H1 (cell line): Measurements from ENCODE around the gene CTNNBL1. TPM values are rescaled to one million over a fixed set of nuclear protein-coding genes. Genes with fewer than 3 reads are reported as not detected.

Experiments
- CTCF ChIA-PET: fragments of 300-600 bp; sonication (Branson Sonifier 250); formaldehyde crosslinking; loops from one replicate; lab custom pipeline; 2021; ENCODE audit not compliant: partially characterized antibody; lab: Charles Lee
- POLR2A ChIA-PET: fragments of 300-600 bp; sonication (Branson Sonifier 250); formaldehyde crosslinking; loops from one replicate; lab custom pipeline; 2021; ENCODE audit warnings: inconsistent platforms; ENCODE audit not compliant: partially characterized antibody; lab: Charles Lee
- DNase-seq, 2 experiments: peaks; one replicate each; pipeline versions ENCODE4 v3.0.0 to v3.0.0-alpha.2; 2010 to 2022; ENCODE audit warnings: low spot score in 2 of 2, low read depth in 1 of 2, mixed read lengths in 1 of 2
- FAIRE-seq: peaks from 2 replicates; lab custom pipeline; 2011; peaks lifted over from hg19 to GRCh38; lab: Jason Lieb, UNC
- H2AFZ ChIP-seq: 2 replicates; pipeline ENCODE4 v1.8.1; 2012; ENCODE audit warnings: low read length, inconsistent platforms
- H2AK5ac ChIP-seq: 2 replicates; pipeline ENCODE4 v1.6.1; 2013; ENCODE audit warnings: low read depth, low read length
- H2BK120ac ChIP-seq: replicated peaks from 2 replicates; pipeline ENCODE3; 2013; ENCODE audit warnings: low read depth, low read length, inconsistent platforms
- H2BK12ac ChIP-seq: 2 replicates; pipeline ENCODE4 v1.6.1; 2013; ENCODE audit warnings: low read depth, low read length
- H2BK15ac ChIP-seq: 2 replicates; pipeline ENCODE4 v1.6.1; 2013; ENCODE audit warnings: low read length
- H2BK20ac ChIP-seq: 2 replicates; pipeline ENCODE4 v1.6.1; 2013; ENCODE audit warnings: low read length
- H2BK5ac ChIP-seq: 2 replicates; pipeline ENCODE4 v1.6.1; 2013; ENCODE audit warnings: low read depth, low read length
- H3K14ac ChIP-seq: 2 replicates; pipeline ENCODE4 v1.6.1; 2013; ENCODE audit warnings: inconsistent platforms; ENCODE audit not compliant: insufficient read length
- H3K18ac ChIP-seq: 2 replicates; pipeline ENCODE4 v1.6.1; 2013; ENCODE audit warnings: low read length; ENCODE audit errors: extremely low read depth
- H3K23ac ChIP-seq: 2 replicates; pipeline ENCODE4 v1.6.1; 2013; ENCODE audit warnings: inconsistent platforms; ENCODE audit not compliant: insufficient read length
- H3K23me2 ChIP-seq: 2 replicates; pipeline ENCODE4 v1.6.1; 2013; ENCODE audit warnings: low read depth, low read length
- H3K27ac ChIP-seq: 2 replicates; pipeline ENCODE4 v1.6.1; 2011; ENCODE audit warnings: low read depth, low read length, inconsistent platforms
- H3K27me3 ChIP-seq, 4 experiments: replicated peaks in 1 of 4; 1 replicate in 1 of 4; 2 replicates in 3 of 4; pipeline versions ENCODE4 v1.6.1 to v1.8.1; 2011 to 2013; ENCODE audit warnings: low read length in 3 of 4, mild to moderate bottlenecking in 3 of 4, inconsistent platforms in 2 of 4, mixed read lengths in 2 of 4, moderate library complexity in 1 of 4; ENCODE audit not compliant: control insufficient read depth in 3 of 4, insufficient read depth in 3 of 4; ENCODE audit errors: extremely low read depth in 1 of 4
- H3K36me3 ChIP-seq, 4 experiments: 2 replicates each; pipeline versions ENCODE4 v1.6.1 to v1.8.1; 2011 to 2013; ENCODE audit warnings: mild to moderate bottlenecking in 4 of 4, low read length in 3 of 4, moderate library complexity in 2 of 4, control low read depth in 1 of 4, inconsistent platforms in 1 of 4; ENCODE audit not compliant: insufficient read depth in 4 of 4, control insufficient read depth in 2 of 4
- H3K4ac ChIP-seq: replicated peaks from 2 replicates; pipeline ENCODE3; 2013; ENCODE audit warnings: low read length, low read depth, mixed read lengths, inconsistent platforms; ENCODE audit not compliant: insufficient read length
- H3K4me1 ChIP-seq, 4 experiments: replicated peaks in 1 of 4; 1 replicate in 1 of 4; 2 replicates in 3 of 4; pipeline versions ENCODE4 v1.6.1 to v1.8.1; 2011 to 2013; ENCODE audit warnings: low read length in 3 of 4, inconsistent platforms in 2 of 4, mixed read lengths in 1 of 4; ENCODE audit not compliant: insufficient read depth in 4 of 4, control insufficient read depth in 3 of 4
- H3K4me2 ChIP-seq, 2 experiments: 2 replicates each; pipeline versions ENCODE4 v1.6.1 to v1.8.1; 2011 to 2013; ENCODE audit warnings: low read depth in 2 of 2, low read length in 2 of 2, control low read depth in 1 of 2, inconsistent platforms in 1 of 2, mild to moderate bottlenecking in 1 of 2; ENCODE audit not compliant: insufficient read depth in 1 of 2
- H3K4me3 ChIP-seq, 4 experiments: fragments of 200-600, 300-600 bp in 1 of 4; sonication (generic), shearing (Covaris generic), sonication (Bioruptor Twin) in 1 of 4; 2 replicates each; pipeline versions ENCODE4 v1.5.1 to v1.8.1; 2011 to 2016; ENCODE audit warnings: low read length in 4 of 4, low read depth in 3 of 4, control low read depth in 2 of 4, inconsistent platforms in 2 of 4, mild to moderate bottlenecking in 2 of 4, mixed read lengths in 1 of 4, moderate library complexity in 1 of 4; ENCODE audit not compliant: insufficient read depth in 2 of 4; ENCODE audit errors: extremely low read depth in 1 of 4
- H3K56ac ChIP-seq: replicated peaks from 2 replicates; pipeline ENCODE3; 2013; ENCODE audit warnings: low read depth, mild to moderate bottlenecking, mixed read lengths, low read length, inconsistent platforms; ENCODE audit not compliant: insufficient read length
- H3K79me1 ChIP-seq: 2 replicates; pipeline ENCODE4 v1.6.1; 2013; ENCODE audit warnings: low read depth, low read length, control low read depth
- H3K79me2 ChIP-seq, 2 experiments: 2 replicates each; pipeline versions ENCODE4 v1.6.1 to v1.8.1; 2012 to 2013; ENCODE audit warnings: low read length in 2 of 2, mild to moderate bottlenecking in 2 of 2, inconsistent platforms in 1 of 2; ENCODE audit not compliant: insufficient read depth in 2 of 2, control insufficient read depth in 1 of 2
- H3K9ac ChIP-seq, 4 experiments: replicated peaks in 1 of 4; 1 replicate in 1 of 4; 2 replicates in 3 of 4; pipeline versions ENCODE4 v1.6.1 to v1.8.1; 2011 to 2013; ENCODE audit warnings: low read depth in 3 of 4, low read length in 3 of 4, control low read depth in 2 of 4, mild to moderate bottlenecking in 2 of 4, moderate library complexity in 2 of 4, inconsistent platforms in 1 of 4; ENCODE audit errors: extremely low read depth in 1 of 4
- H3K9me3 ChIP-seq, 2 experiments: 2 replicates each; pipeline versions ENCODE4 v1.6.1 to v1.8.1; 2012 to 2013; ENCODE audit warnings: mild to moderate bottlenecking in 2 of 2, moderate library complexity in 2 of 2, control low read depth in 1 of 2, inconsistent platforms in 1 of 2, low read depth in 1 of 2, low read length in 1 of 2, mixed read lengths in 1 of 2; ENCODE audit not compliant: insufficient read depth in 2 of 2
- H4K20me1 ChIP-seq, 2 experiments: replicated peaks in 1 of 2; 2 replicates each; pipeline versions ENCODE3 to v1.8.1; 2011 to 2013; ENCODE audit warnings: inconsistent platforms in 2 of 2, low read length in 2 of 2, mild to moderate bottlenecking in 1 of 2; ENCODE audit not compliant: insufficient read depth in 2 of 2, control insufficient read depth in 1 of 2
- H4K5ac ChIP-seq: 2 replicates; pipeline ENCODE4 v1.6.1; 2013; ENCODE audit warnings: low read length, low read depth, mixed read lengths, inconsistent platforms; ENCODE audit not compliant: insufficient read length
- H4K8ac ChIP-seq: 2 replicates; pipeline ENCODE4 v1.8.0; 2013; ENCODE audit warnings: mild to moderate bottlenecking, moderate library complexity, low read length, inconsistent platforms; ENCODE audit not compliant: insufficient read depth; ENCODE audit errors: extremely low read depth
- H4K91ac ChIP-seq: replicated peaks from 2 replicates; pipeline ENCODE3; 2013; ENCODE audit warnings: low read length, mixed read lengths, inconsistent platforms; ENCODE audit not compliant: insufficient read length
- HDAC2 ChIP-seq, 2 experiments: fragments of 300-600 bp in 1 of 2; sonication (generic) in 1 of 2; IDR thresholded peaks; 2 replicates each; pipeline ENCODE4 v1.6.1; 2011 to 2012; ENCODE audit warnings: low read depth in 2 of 2, low read length in 2 of 2, mild to moderate bottlenecking in 2 of 2, moderate library complexity in 2 of 2, borderline replicate concordance in 1 of 2, inconsistent platforms in 1 of 2
- WGBS, 2 experiments: shearing (Covaris generic) in 1 of 2; methylation state at CpG; one replicate each; pipeline versions ENCODE4 v1.1.6 to v1.1.7; 2013 to 2015; ENCODE audit warnings: low lambda C conversion rate in 2 of 2, mixed read lengths in 2 of 2, inconsistent platforms in 1 of 2, low coverage in 1 of 2, missing lambda C conversion rate in 1 of 2; ENCODE audit not compliant: insufficient replicate concordance in 2 of 2, insufficient coverage in 1 of 2, insufficient read length in 1 of 2; ENCODE audit errors: extremely low coverage in 1 of 2, missing lambda C conversion rate in 1 of 2; 5-methylcytosine and 5-hydroxymethylcytosine counted together
- polyA plus RNA-seq, 7 experiments: library from polyadenylated mRNA; depleted of rRNA in 3 of 7; stranded (reverse) in 5 of 7; unstranded in 2 of 7; fragments of >200 nt in 5 of 7; fragments of 200-250 nt in 2 of 7; gene quantifications; 1 replicate in 5 of 7; 2 replicates in 1 of 7; 4 replicates in 1 of 7; pipeline versions ENCODE4 v1.2.1 to v1.2.3, GENCODE V29; 2011 to 2013; ENCODE audit warnings: missing spikeins in 2 of 7, mixed read lengths in 2 of 7
- total RNA-seq: library from RNA; stranded (reverse); fragmentation: NEBNext Ultra II Directional; extraction: Animal tissue kit (Norgen Biotek cat#: 25700); gene quantifications from 2 replicates; pipeline ENCODE4 v1.2.1, GENCODE V29; 2021

The CTNNBL1 gene
- total and polyA plus RNA-seq, 2 of the 8 experiments (the other 6 are each of a cell fraction or from before 2014, with no cell fraction given): 19.6 to 81.6 TPM

GRCh38 chr20:37838769-37839431 is 145.1 kb downstream of the CTNNBL1 start:
- Histone ChIP-seq H2BK20ac (no peak overlapping the region), H2BK12ac (no peak overlapping the region), H2BK120ac (no peak overlapping the region), H3K23me2 (no peaks in the 10 kb centered on the region), H3K36me3 (0 out of 8 replicates have a peak, but pooled peaks cover 0 to 3% (median 0%) of the 10 kb centered on the region in 4 experiments), H3K4me1 (peaks cover 0 to 4% (median 0%) of the 10 kb centered on the region in 4 experiments; a peak in 1 of 7 replicates), H3K9me3 (no peaks in the 10 kb centered on the region), H3K27ac (no peak overlapping the region), H4K91ac (no peak overlapping the region), H2AK5ac (no peak overlapping the region), H2AFZ (no peak overlapping the region), H4K5ac (no peak overlapping the region), H3K4me2 (no peak overlapping the region), H3K56ac (no peak overlapping the region), H2BK5ac (no peak overlapping the region), H4K20me1 (no peaks in the 10 kb centered on the region), H2BK15ac (no peak overlapping the region), H3K79me2 (no peaks in the 10 kb centered on the region), H3K23ac (no peak overlapping the region), H3K27me3 (no peaks in the 10 kb centered on the region), H3K79me1 (no peaks in the 10 kb centered on the region), H3K18ac (no peak overlapping the region), H3K4me3 (no peak overlapping the region), H3K4ac (no peak overlapping the region), H3K14ac (no peak overlapping the region), H4K8ac (no peak overlapping the region; the same call in 1 of the 2 replicates), H3K9ac (no peak overlapping the region)
- DNase-seq (no peak), FAIRE-seq (no peak)
- ChIA-PET CTCF (no interaction called here), POLR2A (no interaction called here)
- WGBS, 2 experiments: 85% methylated on average over 6 of the region's 6 CpGs; no CpG with 5 or more reads in 1 of the 2 experiments
- TF ChIP-seq HDAC2 (IDR thresholded peaks at IDR 0.05; ENCODE audit: borderline replicate concordance in 1 of 2, low read depth in 2 of 2, low read length in 2 of 2): no peak
